ENCODE measurements around the gene OPN1SW.

OPN1SW gene

DNA sequence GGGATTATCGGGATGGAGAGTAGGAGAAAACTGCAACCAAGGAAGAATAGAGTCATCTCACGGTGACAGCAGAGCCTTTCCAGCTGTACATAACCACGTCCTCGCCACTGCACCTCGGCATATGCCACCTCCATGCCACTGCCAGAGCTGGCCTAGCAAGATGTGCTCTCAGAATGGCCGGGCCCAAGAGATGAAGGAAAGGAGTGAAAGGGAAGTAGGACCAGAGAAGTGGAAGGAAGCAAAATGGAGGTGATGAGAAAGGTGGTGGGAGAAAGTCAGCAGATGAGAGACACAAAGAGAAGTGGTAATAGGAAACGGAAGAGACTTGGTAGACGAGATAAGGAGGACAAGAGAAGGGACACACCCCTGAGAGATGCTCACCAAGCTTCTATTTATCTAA is 44.4 kb downstream of the OPN1SW start:
- POLR2A ChIA-PET = no interaction called here
- TF ChIP-seq SP1 (IDR thresholded peaks at IDR 0.05) = no peak
- TF ChIP-seq SUZ12 (IDR thresholded peaks at IDR 0.05) = no peak
- TF ChIP-seq TARDBP (IDR thresholded peaks at IDR 0.05) = no peak
- TF ChIP-seq BHLHE40 (IDR thresholded peaks at IDR 0.05; ENCODE audit: borderline replicate concordance) = no peak
- TF ChIP-seq HDGF (IDR thresholded peaks at IDR 0.05; ENCODE audit: borderline replicate concordance) = no peak
- no peak for TF ChIP-seq ZNF384 (IDR thresholded peaks at IDR 0.05)
- TF ChIP-seq FOXA1 (IDR thresholded peaks at IDR 0.05) = no peak
- CTCF ChIA-PET = no interaction called here

GRCh38 chr7:128729494-128729893 is 46.1 kb downstream of the OPN1SW start:
- no peak for DNase-seq (ENCODE audit: extremely low spot score)
- no peak for TF ChIP-seq FOXM1 (IDR thresholded peaks at IDR 0.05; ENCODE audit: borderline replicate concordance)
- no peak for TF ChIP-seq ZNF384 (IDR thresholded peaks at IDR 0.05)
- TF ChIP-seq CTBP1 (IDR thresholded peaks at IDR 0.05; ENCODE audit: borderline replicate concordance) = no peak
- TF ChIP-seq L3MBTL2 (conservative IDR thresholded peaks at IDR 0.05) = no peak
- no peak for TF ChIP-seq FOXK2 (IDR thresholded peaks at IDR 0.05)
- no peak for TF ChIP-seq ELF4 (IDR thresholded peaks at IDR 0.05)
- no peak for TF ChIP-seq HDGF (IDR thresholded peaks at IDR 0.05; ENCODE audit: borderline replicate concordance)
- TF ChIP-seq NFRKB (IDR thresholded peaks at IDR 0.05) = no peak
- CTCF ChIA-PET = no interaction called here
- POLR2A ChIA-PET = interaction anchor here (1.1 to 1.5 kb wide), 2 partner anchors 9 to 10 kb away, joined by 3 to 11 read pairs; partner anchors contain the start of gene CALU

More for the DNA sequence above, 44.4 kb downstream of the OPN1SW start:
- DNase-seq (ENCODE audit: extremely low spot score) = no peak

- TF ChIP-seq ARNT (IDR thresholded peaks at IDR 0.05) (no peak), ZNF384 (IDR thresholded peaks at IDR 0.05) (no peak), CTBP1 (IDR thresholded peaks at IDR 0.05; ENCODE audit: borderline replicate concordance) (no peak), FOXM1 (IDR thresholded peaks at IDR 0.05; ENCODE audit: borderline replicate concordance) (no peak), FOXA1 (IDR thresholded peaks at IDR 0.05) (no peak), NFRKB (IDR thresholded peaks at IDR 0.05) (no peak), SUZ12 (IDR thresholded peaks at IDR 0.05) (no peak), TARDBP (IDR thresholded peaks at IDR 0.05) (no peak), L3MBTL2 (conservative IDR thresholded peaks at IDR 0.05) (no peak), ELF4 (IDR thresholded peaks at IDR 0.05) (no peak), LEF1 (IDR thresholded peaks at IDR 0.05; ENCODE audit: borderline replicate concordance) (no peak), HDGF (IDR thresholded peaks at IDR 0.05; ENCODE audit: borderline replicate concordance) (no peak), FOXK2 (IDR thresholded peaks at IDR 0.05) (no peak), SP1 (IDR thresholded peaks at IDR 0.05) (no peak), BHLHE40 (IDR thresholded peaks at IDR 0.05; ENCODE audit: borderline replicate concordance) (no peak)
- TF ChIP-seq, protein P1, sequence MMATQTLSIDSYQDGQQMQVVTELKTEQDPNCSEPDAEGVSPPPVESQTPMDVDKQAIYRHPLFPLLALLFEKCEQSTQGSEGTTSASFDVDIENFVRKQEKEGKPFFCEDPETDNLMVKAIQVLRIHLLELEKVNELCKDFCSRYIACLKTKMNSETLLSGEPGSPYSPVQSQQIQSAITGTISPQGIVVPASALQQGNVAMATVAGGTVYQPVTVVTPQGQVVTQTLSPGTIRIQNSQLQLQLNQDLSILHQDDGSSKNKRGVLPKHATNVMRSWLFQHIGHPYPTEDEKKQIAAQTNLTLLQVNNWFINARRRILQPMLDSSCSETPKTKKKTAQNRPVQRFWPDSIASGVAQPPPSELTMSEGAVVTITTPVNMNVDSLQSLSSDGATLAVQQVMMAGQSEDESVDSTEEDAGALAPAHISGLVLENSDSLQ (IDR thresholded peaks at IDR 0.05) = no peak
- DNase-seq (ENCODE audit: extremely low spot score) = no peak
- CTCF ChIA-PET = no interaction called here
- POLR2A ChIA-PET = interaction anchor here (1.5 kb wide), 1 partner anchor 10 kb away, joined by 11 read pairs; the partner anchor contains the start of gene CALU
Observed at GRCh38 chr7:128728598-128728997, 47.0 kb downstream of the OPN1SW start.

DNA sequence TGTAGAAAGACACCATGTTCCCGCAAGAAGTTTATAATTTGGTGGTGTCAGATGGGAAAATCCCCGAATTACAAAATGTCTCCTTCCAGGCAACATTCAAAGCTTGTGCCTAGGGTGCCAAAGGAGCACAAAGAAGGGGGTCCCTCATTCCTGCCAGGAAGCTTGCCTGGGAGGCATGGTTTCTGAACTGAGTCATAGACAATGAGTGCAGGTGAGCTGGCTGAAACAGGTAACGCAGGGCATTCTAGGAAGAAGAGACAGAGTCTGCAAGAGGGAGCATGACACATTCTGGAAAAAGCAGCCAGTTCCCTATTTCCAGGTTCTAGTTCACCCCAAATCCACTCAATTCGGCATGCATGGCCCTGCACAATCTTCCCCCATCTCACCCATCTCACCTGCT is 48.4 kb downstream of the OPN1SW start:
- DNase-seq (ENCODE audit: extremely low spot score) = no peak
- CTCF ChIA-PET = no interaction called here
- POLR2A ChIA-PET = interaction anchor here (2.6 kb wide), 1 partner anchor 12 kb away, joined by 24 read pairs; the partner anchor contains the start of gene CALU
- TF ChIP-seq, protein P1 (IDR thresholded peaks at IDR 0.05) = no peak
- TF ChIP-seq SUZ12 (IDR thresholded peaks at IDR 0.05) (no peak), ARNT (IDR thresholded peaks at IDR 0.05) (no peak), CTBP1 (IDR thresholded peaks at IDR 0.05; ENCODE audit: borderline replicate concordance) (no peak), TARDBP (IDR thresholded peaks at IDR 0.05) (no peak), FOXA1 (IDR thresholded peaks at IDR 0.05) (no peak), HDGF (IDR thresholded peaks at IDR 0.05; ENCODE audit: borderline replicate concordance) (no peak), L3MBTL2 (conservative IDR thresholded peaks at IDR 0.05) (no peak), SP1 (IDR thresholded peaks at IDR 0.05) (no peak), LEF1 (IDR thresholded peaks at IDR 0.05; ENCODE audit: borderline replicate concordance) (no peak), ELF4 (IDR thresholded peaks at IDR 0.05) (no peak)

DNA sequence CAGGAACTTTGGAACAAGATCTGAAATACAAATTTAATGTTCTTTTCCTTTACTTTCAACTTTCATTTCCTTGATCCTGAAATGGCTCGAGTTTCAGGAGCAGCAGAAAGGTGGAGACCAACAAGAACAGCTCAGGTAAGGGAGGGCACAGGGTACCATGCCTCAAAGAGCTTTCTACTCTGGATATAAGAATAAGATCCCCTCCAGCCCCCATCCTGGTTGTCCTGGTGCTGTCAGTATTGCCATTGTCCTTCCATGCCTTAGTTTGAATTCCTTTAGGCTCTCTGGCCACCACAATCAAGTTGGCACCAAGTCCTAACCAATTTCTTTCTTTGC is 48.9 kb downstream of the OPN1SW start:
- POLR2A ChIA-PET = interaction anchor here (2.6 kb wide), 1 partner anchor 12 kb away, joined by 24 read pairs; the partner anchor contains the start of gene CALU
- DNase-seq (ENCODE audit: extremely low spot score) = no peak
- CTCF ChIA-PET = no interaction called here
- TF ChIP-seq SP1 (IDR thresholded peaks at IDR 0.05) = no peak
- TF ChIP-seq NFRKB (IDR thresholded peaks at IDR 0.05) = no peak

GRCh38 chr7:128726059-128726736 is 49.4 kb downstream of the OPN1SW start:
- POLR2A ChIA-PET = interaction anchor here (2.6 kb wide), 1 partner anchor 13 kb away, joined by 24 read pairs; the partner anchor contains the start of gene CALU
- DNase-seq (ENCODE audit: extremely low spot score) = no peak
- TF ChIP-seq FOXK2 (IDR thresholded peaks at IDR 0.05) (no peak), BHLHE40 (IDR thresholded peaks at IDR 0.05; ENCODE audit: borderline replicate concordance) (no peak), HDGF (IDR thresholded peaks at IDR 0.05; ENCODE audit: borderline replicate concordance) (no peak), CTBP1 (IDR thresholded peaks at IDR 0.05; ENCODE audit: borderline replicate concordance) (no peak), TARDBP (IDR thresholded peaks at IDR 0.05) (no peak), ARNT (IDR thresholded peaks at IDR 0.05) (no peak), ZNF384 (IDR thresholded peaks at IDR 0.05) (no peak), NFRKB (IDR thresholded peaks at IDR 0.05) (no peak)
- TF ChIP-seq, protein P1 (IDR thresholded peaks at IDR 0.05) = no peak
- CTCF ChIA-PET = no interaction called here

All from HEK293T (cell line).